H1 (cell line): ENCODE results near the gene ACTR2.

Source experiments
- ATF2 ChIP-seq: IDR thresholded peaks from 2 replicates; pipeline ENCODE4 v1.6.1; 2012; ENCODE audit warnings: low read length, inconsistent platforms
- CTCF ChIP-seq, 3 experiments: IDR thresholded peaks; 1 replicate in 2 of 3; 2 replicates in 1 of 3; pipeline versions ENCODE4 v1.5.1 to v1.6.1; 2011; ENCODE audit warnings: low read length in 3 of 3, mild to moderate bottlenecking in 3 of 3, inconsistent platforms in 2 of 3, low read depth in 1 of 3, moderate library complexity in 1 of 3; ENCODE audit not compliant: insufficient read depth in 1 of 3; ENCODE audit errors: control extremely low read depth in 1 of 3
- EZH2 ChIP-seq: fragments of 200-600 bp; sonication (generic); IDR thresholded peaks from 2 replicates; pipeline ENCODE4 v1.7.1; 2012; ENCODE audit warnings: low read depth, mild to moderate bottlenecking, moderate library complexity, low read length, inconsistent platforms; ENCODE audit not compliant: severe bottlenecking
- GTF2F1 ChIP-seq: IDR thresholded peaks from 2 replicates; pipeline ENCODE4 v1.6.1; 2012; ENCODE audit warnings: low read depth, low read length, improper control_type of control experiment, borderline replicate concordance
- KDM1A ChIP-seq: fragments of 200-600, 300-600 bp; sonication (generic); IDR thresholded peaks from 2 replicates; pipeline ENCODE4 v1.7.1; 2016; ENCODE audit warnings: mild to moderate bottlenecking, low read length, borderline replicate concordance
- POLR2A ChIP-seq, 2 experiments: IDR thresholded peaks; 1 replicate in 1 of 2; 2 replicates in 1 of 2; pipeline ENCODE4 v1.6.1; 2011; ENCODE audit warnings: low read depth in 2 of 2, low read length in 2 of 2, mild to moderate bottlenecking in 2 of 2; ENCODE audit errors: control extremely low read depth in 1 of 2
- SIX5 ChIP-seq: IDR thresholded peaks from 2 replicates; pipeline ENCODE4 v1.6.1; 2011; ENCODE audit warnings: mild to moderate bottlenecking, low read depth, low read length
- SP1 ChIP-seq: IDR thresholded peaks from 2 replicates; pipeline ENCODE4 v1.6.1; 2011; ENCODE audit warnings: low read depth, low read length
- TCF12 ChIP-seq: IDR thresholded peaks from 2 replicates; pipeline ENCODE4 v1.6.1; 2011; ENCODE audit warnings: low read depth, mild to moderate bottlenecking, low read length
- USF2 ChIP-seq: IDR thresholded peaks from 2 replicates; pipeline ENCODE4 v1.6.1; 2011; ENCODE audit warnings: low read length, improper control_type of control experiment

- TF ChIP-seq EZH2 (no peak), SIX5 (no peak), CTCF (IDR thresholded peaks at IDR 0.05; ENCODE audit: control extremely low read depth in 1 of 3, insufficient read depth in 1 of 3, low read depth in 1 of 3, low read length in 3 of 3) (no peak), GTF2F1 (no peak), POLR2A (IDR thresholded peaks at IDR 0.05; ENCODE audit: control extremely low read depth in 1 of 2, low read depth in 2 of 2, low read length in 2 of 2) (no peak), USF2 (no peak), TCF12 (no peak), KDM1A (no peak), ATF2 (no peak), SP1 (no peak)
Observed at GRCh38 chr2:65199166-65199565, 28.5 kb upstream of the ACTR2 start.
